Limb (tissue), 2 donors: Measurements from ENCODE around the gene GRIK1.
"Not testable (repeated sequence)": the region's sequence is repeated elsewhere in the genome, so short reads cannot be mapped to it uniquely, and the experiment has no call there.

Experiments used
- DNase-seq, 2 donors: peaks; one replicate each; pipeline ENCODE4 v3.0.0-alpha.2; 2016; ENCODE audit errors: extremely low spot score in 2 of 2

GRIK1 gene

GRCh38 chr21:29616209-29616751 lies 323.5 kb downstream of the GRIK1 start:
- DNase-seq, result no peak

- DNase-seq, result no peak
Measured at GRCh38 chr21:29613877-29614276, 325.9 kb downstream of the GRIK1 start.

- no peak for DNase-seq
Measured at GRCh38 chr21:29613021-29613420, 326.8 kb downstream of the GRIK1 start.

DNA sequence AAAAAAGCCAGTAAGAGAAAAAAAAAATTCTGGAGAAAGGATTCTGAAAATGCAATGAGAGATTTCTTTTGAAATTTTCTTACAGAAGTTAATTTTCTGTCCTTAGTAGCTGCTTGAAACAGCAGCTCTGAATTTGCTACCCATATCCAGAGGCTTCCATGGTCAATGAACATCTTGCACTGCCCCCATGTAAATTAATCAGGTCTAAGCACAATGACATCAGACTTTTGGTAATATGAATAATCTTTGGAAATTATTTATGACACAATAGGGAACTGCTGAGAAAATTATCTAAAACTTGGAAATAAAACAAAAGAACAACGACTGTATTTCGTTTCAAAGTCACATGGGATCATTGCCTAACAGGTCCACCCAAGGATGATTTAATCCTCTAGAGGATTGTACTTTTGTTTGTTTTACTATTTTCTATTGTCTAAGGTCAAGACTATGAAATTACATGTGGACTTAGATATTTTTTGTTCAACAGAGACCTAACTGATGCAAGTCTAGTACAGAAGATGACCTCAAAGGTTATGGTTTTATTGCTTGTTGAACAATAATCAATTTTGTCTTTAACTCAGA lies 328.9 kb downstream of the GRIK1 start:
- DNase-seq, result no peak

- DNase-seq, result no peak
Measured at GRCh38 chr21:29606613-29607012, 333.2 kb downstream of the GRIK1 start.

GRCh38 chr21:29605219-29605618 lies 334.6 kb downstream of the GRIK1 start:
- DNase-seq, result not testable (repeated sequence)

DNA sequence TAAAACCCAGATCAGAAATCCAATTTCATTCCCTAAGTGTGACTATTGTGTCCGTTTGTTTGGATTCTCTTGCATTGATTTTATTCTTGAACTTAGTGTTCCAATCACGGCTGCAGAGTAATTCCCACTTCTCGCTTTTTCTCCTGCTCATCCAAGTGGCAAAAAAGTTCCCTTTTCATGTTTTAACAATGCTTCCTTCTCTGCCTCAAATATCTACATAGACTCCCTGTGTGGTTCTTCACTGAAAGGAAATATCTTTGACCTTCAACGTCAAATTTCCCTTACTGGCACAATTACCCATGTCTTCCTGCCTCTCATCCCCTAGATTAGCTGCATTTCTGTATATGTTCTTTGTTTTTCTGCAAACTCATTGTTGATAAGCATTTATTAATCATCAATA lies 335.7 kb downstream of the GRIK1 start:
- no peak for DNase-seq

GRCh38 chr21:29601047-29601446 lies 338.7 kb downstream of the GRIK1 start:
- no peak for DNase-seq

- no peak for DNase-seq
Measured at GRCh38 chr21:29586696-29587095, 353.1 kb downstream of the GRIK1 start.

- no peak for DNase-seq
Measured at GRCh38 chr21:29585462-29585861, 354.3 kb downstream of the GRIK1 start.

DNA sequence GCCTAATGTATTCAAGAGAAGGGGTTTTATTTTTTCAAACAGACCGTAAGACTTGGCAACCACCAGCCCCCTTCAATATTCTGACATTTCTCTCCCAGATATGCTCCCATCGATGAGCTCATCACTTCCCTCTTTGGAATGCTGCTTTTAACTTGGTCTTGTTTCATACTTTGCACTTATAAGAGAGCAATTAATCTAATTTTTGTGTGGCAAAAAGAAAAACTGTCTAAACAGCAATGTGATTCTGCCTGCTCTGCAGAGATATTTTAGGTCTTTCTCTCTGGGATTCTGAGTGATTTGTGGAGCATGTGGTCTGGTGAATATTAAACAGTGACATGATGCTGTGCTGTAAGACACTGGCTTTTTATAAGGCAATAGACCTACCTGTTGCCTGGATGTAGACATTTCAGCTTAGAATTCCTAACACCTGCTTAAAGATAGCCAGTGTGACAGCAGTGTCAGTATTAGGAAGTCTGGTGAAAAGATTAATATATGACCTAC lies 356.3 kb downstream of the GRIK1 start:
- no peak for DNase-seq

DNA sequence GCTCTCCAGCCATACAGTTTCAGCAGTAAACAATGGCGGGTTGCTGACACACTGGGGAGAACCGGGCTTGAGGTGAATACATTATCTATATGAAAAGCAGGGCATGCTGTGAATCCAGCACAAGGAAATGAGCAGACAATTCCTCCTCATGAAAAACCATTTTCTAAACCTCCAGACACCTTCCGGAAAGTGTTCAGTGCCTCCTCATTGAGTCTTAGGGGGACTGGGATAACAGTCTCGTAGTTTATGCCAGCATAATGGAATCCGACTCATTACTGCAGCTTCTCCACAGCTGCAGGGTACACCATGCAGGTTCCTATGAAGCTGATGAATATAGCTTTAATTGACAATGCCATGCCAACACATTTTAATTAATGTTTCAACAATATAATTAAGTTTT lies 356.9 kb downstream of the GRIK1 start:
- no peak for DNase-seq

- no peak for DNase-seq
Measured at GRCh38 chr21:29581393-29581792, 358.4 kb downstream of the GRIK1 start.

DNA sequence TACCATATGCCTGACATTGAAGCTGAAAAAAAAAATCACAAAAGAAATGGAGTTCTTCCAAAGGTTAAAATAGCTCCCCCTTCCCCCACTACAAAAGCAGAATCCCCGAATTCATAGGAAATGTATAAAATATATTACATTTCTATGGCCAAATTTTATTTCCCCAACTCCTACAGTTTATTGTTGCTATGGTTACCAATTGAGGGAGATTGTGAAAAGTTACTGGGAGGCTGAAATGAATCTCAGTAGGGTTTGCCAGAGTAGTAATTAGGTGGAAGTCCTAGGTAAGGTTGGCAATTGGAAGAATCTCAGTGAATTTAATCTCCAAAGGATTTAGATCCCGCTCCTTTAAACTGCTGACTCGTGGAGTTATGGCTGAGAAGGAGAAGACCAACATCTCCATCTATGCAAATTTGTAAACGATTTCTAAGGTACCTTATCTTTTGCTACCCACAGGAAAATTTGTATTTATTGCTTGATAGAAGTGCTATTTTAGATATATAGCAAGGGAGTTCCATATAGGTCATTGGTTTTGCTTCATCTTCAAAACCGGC lies 359.0 kb downstream of the GRIK1 start:
- no peak for DNase-seq

DNA sequence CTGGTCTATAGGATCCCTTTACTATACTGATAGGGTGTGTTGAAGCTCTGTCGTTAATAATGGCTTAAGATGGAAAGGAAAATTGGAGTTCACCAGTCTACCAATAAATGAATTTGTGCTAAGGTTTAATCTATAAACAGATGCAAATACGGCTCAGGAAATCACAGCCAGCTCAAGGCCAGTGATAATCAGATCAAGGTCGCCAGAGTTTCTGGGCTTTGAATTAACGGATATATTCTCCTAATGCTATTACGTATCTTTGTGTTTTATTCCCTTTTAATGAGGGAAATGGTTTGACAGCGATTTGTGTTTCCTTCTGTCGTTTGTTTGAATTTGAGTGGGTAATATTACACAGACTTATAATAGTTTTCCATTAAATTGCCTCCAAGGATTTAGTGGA lies 361.5 kb downstream of the GRIK1 start:
- DNase-seq, result no peak

GRCh38 chr21:29571949-29572348 lies 367.8 kb downstream of the GRIK1 start:
- DNase-seq, result no peak

GRCh38 chr21:29568020-29568697 lies 371.6 kb downstream of the GRIK1 start:
- no peak for DNase-seq

DNA sequence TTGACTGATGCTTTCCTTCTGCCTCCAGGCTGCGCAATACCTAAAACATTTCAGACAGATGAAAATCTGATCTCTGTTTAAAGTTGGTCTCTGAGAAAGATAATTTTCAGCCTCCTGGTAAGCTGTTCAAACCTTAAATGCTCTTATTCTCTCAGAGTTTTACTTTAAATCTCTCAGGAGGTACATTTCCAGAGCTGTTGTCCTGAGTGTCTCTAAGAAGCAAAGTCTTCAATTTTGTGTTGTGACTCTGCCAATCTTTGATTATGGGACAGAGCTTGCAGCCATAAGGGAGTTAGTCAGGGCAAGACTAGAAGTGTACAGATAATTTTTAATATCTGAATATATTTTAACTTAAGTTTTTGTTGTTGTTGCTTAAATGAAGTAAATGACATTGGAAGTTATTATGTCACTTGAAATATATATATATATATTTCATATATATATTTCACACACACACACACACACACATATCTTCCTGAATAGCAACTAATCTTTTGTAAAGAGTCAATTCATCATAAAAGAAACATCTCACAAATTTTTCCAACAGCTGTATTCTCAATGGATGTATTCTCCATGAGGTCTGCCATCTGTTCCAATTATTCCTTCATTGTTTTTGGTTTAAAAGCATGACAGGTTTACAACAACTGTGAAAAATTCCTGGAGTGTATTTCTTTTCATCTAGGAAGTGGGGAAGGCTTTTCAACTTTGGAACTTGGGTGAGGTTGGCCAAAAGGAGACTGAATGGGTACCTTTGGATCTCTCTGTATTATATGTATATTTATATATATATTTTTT lies 381.7 kb downstream of the GRIK1 start:
- DNase-seq, result peak in 1 of 2 donors; percentile 45

GRCh38 chr21:29557200-29557599 lies 382.6 kb downstream of the GRIK1 start:
- DNase-seq, result no peak

DNA sequence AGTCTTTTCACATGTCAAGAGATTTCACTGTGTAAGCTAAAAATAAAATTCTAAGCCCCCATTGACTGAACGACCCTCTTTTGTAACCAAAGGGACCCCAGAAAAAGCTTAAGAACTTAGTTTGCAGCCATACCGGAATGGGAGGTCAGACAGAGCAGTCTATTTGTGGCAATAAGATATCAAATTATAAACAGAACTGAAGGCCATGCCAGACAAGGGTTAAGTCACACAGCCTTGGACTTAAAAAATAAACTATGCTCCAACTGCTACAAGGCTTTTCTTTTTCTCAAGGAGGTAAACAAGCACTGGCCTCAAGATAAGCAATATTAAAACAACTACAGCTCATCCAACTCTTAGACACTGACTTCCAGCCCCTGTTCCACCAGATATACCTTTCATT lies 384.2 kb downstream of the GRIK1 start:
- no peak for DNase-seq

DNA sequence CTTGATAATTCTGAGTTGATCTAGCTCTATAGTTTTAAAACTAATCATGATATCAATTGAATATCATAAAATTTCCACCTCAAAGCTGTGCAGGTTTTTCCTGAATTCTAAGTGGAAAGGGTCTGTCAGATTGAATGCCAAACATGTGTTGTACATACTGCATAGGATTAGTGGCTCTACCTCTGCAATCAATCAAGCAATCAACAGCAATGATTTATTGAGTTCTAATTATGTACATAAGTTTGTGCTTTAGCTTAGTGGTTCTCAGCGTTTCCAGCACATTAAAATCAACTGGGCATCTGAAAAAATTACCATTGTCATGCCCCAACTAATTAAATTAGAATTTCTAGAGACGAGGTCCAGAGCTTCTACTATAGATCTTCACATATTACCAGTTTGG lies 389.6 kb downstream of the GRIK1 start:
- DNase-seq, result no peak

DNA sequence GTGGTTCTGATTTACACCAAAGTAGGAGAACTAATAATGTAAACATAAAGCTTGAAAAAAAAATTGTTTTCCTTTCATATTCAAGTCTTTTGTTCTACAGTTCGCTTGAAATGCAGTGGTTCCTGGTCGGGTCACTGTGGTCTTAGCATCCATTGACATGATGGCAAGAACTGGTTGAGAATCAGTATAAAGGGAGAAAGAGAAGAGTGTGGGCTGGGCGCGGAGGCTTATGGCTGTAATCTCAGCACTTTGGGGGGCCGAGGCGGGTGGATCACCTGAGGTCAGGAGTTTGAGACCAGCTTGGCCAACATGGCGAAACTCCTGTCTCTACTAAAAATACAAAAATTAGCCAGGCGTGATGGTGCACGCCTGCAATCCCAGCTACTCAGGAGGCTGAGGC lies 390.2 kb downstream of the GRIK1 start:
- no peak for DNase-seq
